Panc1 (cell line): ENCODE measurements around the gene OR4K15. TPM values are rescaled to one million over a fixed set of nuclear protein-coding genes. Genes with fewer than 3 reads are reported as not detected.

Experiments
- ATAC-seq: fragments of 200-7000 bp; cut with Tn5 transposase; 2 replicates; pipeline ENCODE4 v1.9.1; 2020; ENCODE audit warnings: mild to moderate bottlenecking, moderate library complexity
- BruUV-seq: library from RNA; stranded (reverse); fragments of 400-500 nt; replicated peaks from 2 replicates; lab custom pipeline; 2021; lab: Mats Ljungman, UMichigan
- CTCF ChIA-PET: fragments of 300-600 bp; sonication (Branson Sonifier 250); formaldehyde crosslinking; loops from one replicate; lab custom pipeline; 2022; ENCODE audit warnings: antibody characterized with exemption; lab: Charles Lee
- POLR2A ChIA-PET: fragments of 300-600 bp; sonication (Branson Sonifier 250); formaldehyde crosslinking; loops from one replicate; lab custom pipeline; 2022; ENCODE audit warnings: antibody characterized with exemption; lab: Charles Lee
- DNase-seq: peaks from one replicate; pipeline ENCODE4 v3.0.0-alpha.2; 2010; ENCODE audit warnings: low read depth, low spot score
- H3K27ac ChIP-seq: 2 replicates; pipeline ENCODE4 v1.5.1; 2011; ENCODE audit warnings: mild to moderate bottlenecking, low read length, inconsistent platforms
- H3K27me3 ChIP-seq: fragments of 200-500 bp; sonication (Bioruptor generic); 2 replicates; pipeline ENCODE4 v1.6.0; 2014; ENCODE audit warnings: low read length, inconsistent platforms; ENCODE audit not compliant: control insufficient read depth, insufficient read depth
- H3K36me3 ChIP-seq: fragments of 200-500 bp; sonication (Bioruptor generic); 2 replicates; pipeline ENCODE4 v1.5.1; 2014; ENCODE audit warnings: inconsistent platforms, mild to moderate bottlenecking, low read length, moderate library complexity; ENCODE audit not compliant: control insufficient read depth, insufficient read depth
- H3K4me1 ChIP-seq: 2 replicates; pipeline ENCODE4 v1.5.1; 2011; ENCODE audit warnings: inconsistent platforms, mild to moderate bottlenecking, low read length, moderate library complexity; ENCODE audit not compliant: control insufficient read depth, insufficient read depth
- H3K4me3 ChIP-seq, 2 experiments: 2 replicates each; pipeline ENCODE4 v1.5.1; 2011 to 2012; ENCODE audit warnings: low read depth in 2 of 2, low read length in 2 of 2, mild to moderate bottlenecking in 2 of 2, inconsistent platforms in 1 of 2, moderate library complexity in 1 of 2
- H3K9me3 ChIP-seq: fragments of 200-500 bp; sonication (Bioruptor generic); 2 replicates; pipeline ENCODE4 v1.5.1; 2014; ENCODE audit warnings: low read depth, mild to moderate bottlenecking, inconsistent platforms, low read length, moderate library complexity; ENCODE audit not compliant: control insufficient read depth, insufficient read depth
- CTCF ChIP-seq: fragments of 450-650 bp; IDR thresholded peaks from 2 replicates; pipeline ENCODE4 v1.5.1; 2017; ENCODE audit warnings: mild to moderate bottlenecking
- POLR2AphosphoS5 ChIP-seq: IDR thresholded peaks from 2 replicates; pipeline ENCODE4 v1.6.1; 2012; ENCODE audit warnings: mild to moderate bottlenecking, low read depth, low read length, moderate library complexity
- REST ChIP-seq, 2 experiments: IDR thresholded peaks; 2 replicates each; pipeline ENCODE4 v1.6.1; 2011 to 2012; ENCODE audit warnings: low read depth in 2 of 2, control low read depth in 1 of 2, low read length in 1 of 2, mild to moderate bottlenecking in 1 of 2, moderate library complexity in 1 of 2; ENCODE audit not compliant: insufficient read depth in 1 of 2
- SIN3A ChIP-seq: IDR thresholded peaks from 2 replicates; pipeline ENCODE4 v1.6.1; 2012; ENCODE audit warnings: low read depth, mild to moderate bottlenecking, low read length, moderate library complexity, borderline replicate concordance; ENCODE audit not compliant: insufficient read depth
- TCF7L2 ChIP-seq: IDR thresholded peaks from 2 replicates; pipeline ENCODE4 v1.6.1; 2011; ENCODE audit warnings: mild to moderate bottlenecking, low read depth, low read length, inconsistent platforms
- in situ Hi-C: cut with HindIII; loops from 2 replicates; pipeline ENCODE4 v1.10.0; 2016; ENCODE audit warnings: low sequenced_read_pairs, low pct_unique_long_range_greater_than_20kb
- intact Hi-C: fragments of 100-400 bp; cut with micrococcal nuclease; formaldehyde crosslinking; loops from one replicate; pipeline ENCODE4 v1.10.0; 2022; ENCODE audit not compliant: unreplicated experiment
- total RNA-seq: library from RNA; stranded (reverse); gene quantifications from one replicate; pipeline ENCODE4 v1.2.1, GENCODE V29; 2021; ENCODE audit not compliant: unreplicated experiment

OR4K15 gene
- total RNA-seq, 1 experiment from 2014 or later = not detected

GRCh38 chr14:20008156-20008555, 32.8 kb downstream of the OR4K15 start:
- ChIA-PET CTCF (no interaction called here), POLR2A (no interaction called here)
- Histone ChIP-seq H3K4me1 (no peaks in the 10 kb centered on the region), H3K9me3 (no peaks in the 10 kb centered on the region), H3K4me3 (no peak overlapping the region), H3K27me3 (no peaks in the 10 kb centered on the region), H3K36me3 (no peaks in the 10 kb centered on the region), H3K27ac (no peak overlapping the region)
- TF ChIP-seq REST (IDR thresholded peaks at IDR 0.05; ENCODE audit: insufficient read depth in 1 of 2, low read depth in 2 of 2, low read length in 1 of 2) (no peak), CTCF (no peak), SIN3A (no peak), TCF7L2 (no peak), POLR2AphosphoS5 (no peak)
- no TSS peak for BruUV-seq
- in situ Hi-C loops (no loop called here), intact Hi-C loops (no loop called here)
- ATAC-seq = no peak
- DNase-seq = no peak

GRCh38 chr14:20019257-20019865, 44.0 kb downstream of the OR4K15 start, which contains the start of gene OR4K14:
OR4K14 (minus strand) TSS chr14:20019307; CDS start chr14:20015193, 4,114 bp downstream.
- intact Hi-C loops = no loop called here
- ATAC-seq = no peak
- TF ChIP-seq SIN3A = no peak
- ChIA-PET POLR2A (no interaction called here), CTCF (no interaction called here)
- no peaks in the 10 kb centered on the region for H3K27me3 ChIP-seq
- H3K4me1 ChIP-seq = no peaks in the 10 kb centered on the region
- no peak within 1 kb of the TSS for H3K27ac ChIP-seq
- in situ Hi-C loops = no loop called here
- DNase-seq = no peak
- H3K36me3 ChIP-seq = no peaks in the 10 kb centered on the region
- no peak within 1 kb of the TSS for H3K4me3 ChIP-seq
- H3K9me3 ChIP-seq = no peaks in the 10 kb centered on the region
- no TSS peak for BruUV-seq

Other genes starting within 250 kb of the OR4K15 start
- not detected for gene OR4Q3, start 232.0 kb upstream of the OR4K15 start, total RNA-seq
- not detected for gene OR4M1, start 202.1 kb upstream of the OR4K15 start, total RNA-seq
- not detected for gene OR4N2, start 171.8 kb upstream of the OR4K15 start, total RNA-seq
- not detected for gene OR4K2, start 100.4 kb upstream of the OR4K15 start, total RNA-seq
- not detected for gene OR4K5, start 55.0 kb upstream of the OR4K15 start, total RNA-seq
- gene OR4K1, start 44.7 kb upstream of the OR4K15 start, total RNA-seq = not detected
- gene OR4Q2, start 26.6 kb downstream of the OR4K15 start, total RNA-seq = not detected
- gene OR4K14, start 43.7 kb downstream of the OR4K15 start, total RNA-seq = not detected
- not detected for gene OR4K13, start 60.4 kb downstream of the OR4K15 start, total RNA-seq
- gene OR4L1, start 84.5 kb downstream of the OR4K15 start, total RNA-seq = not detected
- gene OR4K17, start 135.1 kb downstream of the OR4K15 start, total RNA-seq = not detected
- not detected for gene OR4N5, start 163.2 kb downstream of the OR4K15 start, total RNA-seq
- not detected for gene OR11G2, start 215.3 kb downstream of the OR4K15 start, total RNA-seq
- gene OR11H6, start 248.1 kb downstream of the OR4K15 start, total RNA-seq = not detected